Measurements from ENCODE around the gene B4GALNT1. TPM values are rescaled to one million over a fixed set of nuclear protein-coding genes. Genes with fewer than 3 reads are reported as not detected.
"Not testable (repeated sequence)": the region's sequence is repeated elsewhere in the genome, so short reads cannot be mapped to it uniquely, and the experiment has no call there.

B4GALNT1 gene
- polyA plus RNA-seq, 2 of the 4 experiments (the other 2 are of a cell fraction) = 25.7 to 35.1 TPM

DNA sequence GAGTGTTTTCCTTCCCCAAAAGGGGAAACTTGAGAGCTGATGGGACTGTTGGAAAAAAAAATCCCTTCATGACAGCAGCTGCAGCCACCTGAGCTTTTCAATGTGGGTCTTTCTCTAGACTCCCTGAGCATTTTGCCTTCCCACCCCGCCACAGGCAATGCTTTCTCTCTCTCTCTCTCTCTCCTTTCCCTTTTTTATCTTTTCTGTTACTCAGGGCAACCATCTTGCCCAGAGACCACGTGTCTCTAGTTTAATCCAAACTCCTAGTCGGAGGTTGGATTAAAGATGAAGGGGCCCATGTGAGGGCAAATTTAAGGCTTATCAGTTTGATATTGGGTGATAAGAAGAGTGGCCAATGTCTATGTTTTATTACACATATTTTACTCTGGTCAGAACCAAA lies 25.9 kb upstream of the B4GALNT1 start:
- FAIRE-seq = no peak
- Histone ChIP-seq H3K9me3 (peaks cover 21% of the 10 kb centered on the region; the same call in 2 of the 3 replicates), H3K4me3 (no peak overlapping the region), H3K4me1 (no peaks in the 10 kb centered on the region), H3K4me2 (no peak overlapping the region), H3K27ac (no peak overlapping the region)
- TF ChIP-seq RCOR1 (IDR thresholded peaks at IDR 0.05; ENCODE audit: low read depth, low read length) (no peak), KDM1A (IDR thresholded peaks at IDR 0.05; ENCODE audit: low read depth) (no peak)
- WGBS (ENCODE audit: missing lambda C conversion rate) = 27% methylated on average over 3 of the region's 3 CpGs
- CTCF ChIA-PET = interaction anchor here (1.4 to 3.2 kb wide), 2 partner anchors 25 to 28 kb away, joined by 3 to 13 read pairs; partner anchors contain the start of gene B4GALNT1
- POLR2A ChIA-PET = no interaction called here
- ATAC-seq = no peak
- DNase-seq (ENCODE audit: low read depth in 1 of 2, low spot score in 1 of 2) = no peak

DNA sequence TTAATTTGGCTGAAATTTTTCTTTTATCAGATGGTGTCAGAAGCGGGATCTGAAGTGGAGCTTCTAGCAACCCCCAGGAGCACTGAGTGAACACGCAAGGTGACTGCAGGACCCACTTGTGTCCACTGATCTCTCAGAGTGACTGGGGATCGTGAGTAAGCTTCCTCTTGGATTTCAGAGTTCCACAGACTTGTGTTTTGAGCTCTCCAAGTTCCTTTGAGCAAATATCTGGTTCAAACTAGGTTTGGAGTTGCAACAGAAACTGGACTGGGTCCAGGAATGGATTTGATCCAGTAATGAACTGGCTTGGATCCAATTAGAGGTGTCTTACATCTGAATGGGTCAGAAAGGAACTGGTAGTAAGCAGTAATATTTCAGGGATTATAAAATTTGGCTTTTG lies 24.7 kb upstream of the B4GALNT1 start:
- TF ChIP-seq MYC (IDR thresholded peaks at IDR 0.05; ENCODE audit: borderline replicate concordance, low read length) (no peak), KDM1A (IDR thresholded peaks at IDR 0.05; ENCODE audit: low read depth) (no peak), EHF (CRISPR knock-in tag; IDR thresholded peaks at IDR 0.05) (no peak)
- no peaks in the 10 kb centered on the region for H3K4me1 ChIP-seq
- POLR2A ChIA-PET = interaction anchor here (0.5 kb wide), 1 partner anchor 62 kb away, joined by 4 read pairs; no protein-coding TSS in a partner anchor
- FAIRE-seq (peak; percentile 51), ATAC-seq (no peak), DNase-seq (ENCODE audit: low read depth in 1 of 2, low spot score in 1 of 2) (no peak)
- CTCF ChIA-PET = interaction anchor here (0.8 to 1.8 kb wide), 6 partner anchors 25 to 75 kb away, joined by 3 to 5 read pairs (median 3); partner anchors contain the start of genes B4GALNT1 and OS9
- 13% methylated on average over 3 of the region's 3 CpGs for WGBS (ENCODE audit: missing lambda C conversion rate)
- no peak overlapping the region for H3K4me2 ChIP-seq
- H3K27ac ChIP-seq = no peak overlapping the region
- H3K9me3 ChIP-seq = peaks cover 21% of the 10 kb centered on the region; the same call in 2 of the 3 replicates
- H3K4me3 ChIP-seq = no peak overlapping the region

DNA sequence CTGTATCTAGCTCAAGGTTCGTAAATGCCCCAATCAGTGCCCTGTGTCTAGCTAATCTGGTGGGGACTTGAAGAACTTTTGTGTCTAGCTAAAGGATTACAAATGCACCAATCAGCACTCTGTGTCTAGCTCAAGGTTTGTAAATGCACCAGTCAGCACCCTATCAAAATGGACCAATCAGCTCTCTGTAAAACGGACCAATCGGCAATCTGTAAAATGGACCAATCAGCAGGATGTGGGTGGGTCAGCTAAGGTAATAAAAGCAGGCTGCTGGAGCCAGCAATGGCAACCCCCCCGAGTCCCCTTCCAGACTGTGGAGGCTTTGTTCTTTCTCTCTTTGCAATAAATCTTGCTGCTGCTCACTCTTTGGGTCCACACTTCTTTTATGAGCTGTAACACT lies 23.4 kb upstream of the B4GALNT1 start:
- CTCF ChIA-PET = interaction anchor here (0.6 to 1.7 kb wide), 6 partner anchors 14 to 76 kb away, joined by 3 to 5 read pairs (median 4); no protein-coding TSS in a partner anchor
- DNase-seq (ENCODE audit: low read depth in 1 of 2, low spot score in 1 of 2); H3K4me3 ChIP-seq; FAIRE-seq; H3K4me2 ChIP-seq; ATAC-seq; H3K4me1 ChIP-seq; POLR2A ChIA-PET; H3K27ac ChIP-seq: not testable (repeated sequence)
- 62% methylated on average over 4 of the region's 4 CpGs for WGBS (ENCODE audit: missing lambda C conversion rate)
- TF ChIP-seq MAFK (IDR thresholded peaks at IDR 0.05; ENCODE audit: partially characterized antibody) = peak; percentile 24
- peaks cover 13% of the 10 kb centered on the region; the same call in 1 of the 3 replicates for H3K9me3 ChIP-seq

DNA sequence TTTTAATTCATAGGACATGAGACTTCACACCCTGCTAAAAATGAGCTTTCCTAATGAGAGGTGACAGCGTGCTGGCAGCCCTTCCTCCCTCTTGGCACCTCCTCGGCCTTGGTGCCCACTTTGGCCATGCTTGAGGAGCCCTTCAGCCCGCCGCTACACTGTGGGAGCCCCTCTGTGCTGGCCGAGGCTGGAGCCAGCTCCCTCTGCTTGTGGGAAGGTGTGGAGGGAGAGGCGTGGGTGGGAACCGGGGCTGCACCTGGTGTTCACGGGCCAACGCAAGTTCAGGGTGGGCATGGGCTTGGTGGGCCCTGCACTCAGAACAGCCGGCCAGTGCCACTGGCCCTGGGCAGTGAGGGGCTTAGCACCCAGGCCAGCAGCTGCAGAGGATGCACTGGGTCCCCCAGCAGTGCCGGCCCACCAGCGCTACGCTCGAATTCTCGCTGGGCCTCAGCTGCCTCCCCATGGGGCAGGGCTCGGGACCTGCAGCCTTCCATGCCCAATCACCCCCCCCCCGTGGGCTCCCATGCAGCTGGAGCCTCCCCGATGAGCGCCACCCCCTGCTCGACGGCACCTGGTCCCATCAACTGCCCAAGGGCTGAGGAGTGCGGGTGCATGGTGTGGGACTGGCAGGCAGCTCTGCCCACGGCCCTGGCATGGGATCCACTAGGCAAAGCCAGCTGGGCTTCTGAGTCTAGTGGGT lies 22.7 kb upstream of the B4GALNT1 start:
- no peak for ATAC-seq
- no peak overlapping the region for H3K4me3 ChIP-seq
- no peak for FAIRE-seq
- TF ChIP-seq, protein P1, sequence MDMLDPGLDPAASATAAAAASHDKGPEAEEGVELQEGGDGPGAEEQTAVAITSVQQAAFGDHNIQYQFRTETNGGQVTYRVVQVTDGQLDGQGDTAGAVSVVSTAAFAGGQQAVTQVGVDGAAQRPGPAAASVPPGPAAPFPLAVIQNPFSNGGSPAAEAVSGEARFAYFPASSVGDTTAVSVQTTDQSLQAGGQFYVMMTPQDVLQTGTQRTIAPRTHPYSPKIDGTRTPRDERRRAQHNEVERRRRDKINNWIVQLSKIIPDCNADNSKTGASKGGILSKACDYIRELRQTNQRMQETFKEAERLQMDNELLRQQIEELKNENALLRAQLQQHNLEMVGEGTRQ (IDR thresholded peaks at IDR 0.05) = no peak
- TF ChIP-seq PHF8 (IDR thresholded peaks at IDR 0.05; ENCODE audit: borderline replicate concordance, low read depth) (no peak), EP300 (IDR thresholded peaks at IDR 0.05) (no peak), JUN (IDR thresholded peaks at IDR 0.05) (no peak), FOXS1 (CRISPR knock-in tag; IDR thresholded peaks at IDR 0.05) (no peak), NFE2L2 (conservative IDR thresholded peaks at IDR 0.05; ENCODE audit: low read length) (no peak), HDAC2 (IDR thresholded peaks at IDR 0.05) (no peak), JUNB (IDR thresholded peaks at IDR 0.05) (no peak), HEYL (CRISPR knock-in tag; IDR thresholded peaks at IDR 0.05) (no peak), RARB (CRISPR knock-in tag; IDR thresholded peaks at IDR 0.05) (no peak), ESRRA (IDR thresholded peaks at IDR 0.05; ENCODE audit: borderline replicate concordance, low read length) (no peak)
- TF ChIP-seq, protein P2, sequence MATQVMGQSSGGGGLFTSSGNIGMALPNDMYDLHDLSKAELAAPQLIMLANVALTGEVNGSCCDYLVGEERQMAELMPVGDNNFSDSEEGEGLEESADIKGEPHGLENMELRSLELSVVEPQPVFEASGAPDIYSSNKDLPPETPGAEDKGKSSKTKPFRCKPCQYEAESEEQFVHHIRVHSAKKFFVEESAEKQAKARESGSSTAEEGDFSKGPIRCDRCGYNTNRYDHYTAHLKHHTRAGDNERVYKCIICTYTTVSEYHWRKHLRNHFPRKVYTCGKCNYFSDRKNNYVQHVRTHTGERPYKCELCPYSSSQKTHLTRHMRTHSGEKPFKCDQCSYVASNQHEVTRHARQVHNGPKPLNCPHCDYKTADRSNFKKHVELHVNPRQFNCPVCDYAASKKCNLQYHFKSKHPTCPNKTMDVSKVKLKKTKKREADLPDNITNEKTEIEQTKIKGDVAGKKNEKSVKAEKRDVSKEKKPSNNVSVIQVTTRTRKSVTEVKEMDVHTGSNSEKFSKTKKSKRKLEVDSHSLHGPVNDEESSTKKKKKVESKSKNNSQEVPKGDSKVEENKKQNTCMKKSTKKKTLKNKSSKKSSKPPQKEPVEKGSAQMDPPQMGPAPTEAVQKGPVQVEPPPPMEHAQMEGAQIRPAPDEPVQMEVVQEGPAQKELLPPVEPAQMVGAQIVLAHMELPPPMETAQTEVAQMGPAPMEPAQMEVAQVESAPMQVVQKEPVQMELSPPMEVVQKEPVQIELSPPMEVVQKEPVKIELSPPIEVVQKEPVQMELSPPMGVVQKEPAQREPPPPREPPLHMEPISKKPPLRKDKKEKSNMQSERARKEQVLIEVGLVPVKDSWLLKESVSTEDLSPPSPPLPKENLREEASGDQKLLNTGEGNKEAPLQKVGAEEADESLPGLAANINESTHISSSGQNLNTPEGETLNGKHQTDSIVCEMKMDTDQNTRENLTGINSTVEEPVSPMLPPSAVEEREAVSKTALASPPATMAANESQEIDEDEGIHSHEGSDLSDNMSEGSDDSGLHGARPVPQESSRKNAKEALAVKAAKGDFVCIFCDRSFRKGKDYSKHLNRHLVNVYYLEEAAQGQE (IDR thresholded peaks at IDR 0.05) = no peak
- TF ChIP-seq, protein P3, sequence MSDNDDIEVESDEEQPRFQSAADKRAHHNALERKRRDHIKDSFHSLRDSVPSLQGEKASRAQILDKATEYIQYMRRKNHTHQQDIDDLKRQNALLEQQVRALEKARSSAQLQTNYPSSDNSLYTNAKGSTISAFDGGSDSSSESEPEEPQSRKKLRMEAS (IDR thresholded peaks at IDR 0.05) = no peak
- TF ChIP-seq, protein P4, sequence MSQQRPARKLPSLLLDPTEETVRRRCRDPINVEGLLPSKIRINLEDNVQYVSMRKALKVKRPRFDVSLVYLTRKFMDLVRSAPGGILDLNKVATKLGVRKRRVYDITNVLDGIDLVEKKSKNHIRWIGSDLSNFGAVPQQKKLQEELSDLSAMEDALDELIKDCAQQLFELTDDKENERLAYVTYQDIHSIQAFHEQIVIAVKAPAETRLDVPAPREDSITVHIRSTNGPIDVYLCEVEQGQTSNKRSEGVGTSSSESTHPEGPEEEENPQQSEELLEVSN (IDR thresholded peaks at IDR 0.05; ENCODE audit: borderline replicate concordance, low read depth) = no peak
- TF ChIP-seq, protein P5, sequence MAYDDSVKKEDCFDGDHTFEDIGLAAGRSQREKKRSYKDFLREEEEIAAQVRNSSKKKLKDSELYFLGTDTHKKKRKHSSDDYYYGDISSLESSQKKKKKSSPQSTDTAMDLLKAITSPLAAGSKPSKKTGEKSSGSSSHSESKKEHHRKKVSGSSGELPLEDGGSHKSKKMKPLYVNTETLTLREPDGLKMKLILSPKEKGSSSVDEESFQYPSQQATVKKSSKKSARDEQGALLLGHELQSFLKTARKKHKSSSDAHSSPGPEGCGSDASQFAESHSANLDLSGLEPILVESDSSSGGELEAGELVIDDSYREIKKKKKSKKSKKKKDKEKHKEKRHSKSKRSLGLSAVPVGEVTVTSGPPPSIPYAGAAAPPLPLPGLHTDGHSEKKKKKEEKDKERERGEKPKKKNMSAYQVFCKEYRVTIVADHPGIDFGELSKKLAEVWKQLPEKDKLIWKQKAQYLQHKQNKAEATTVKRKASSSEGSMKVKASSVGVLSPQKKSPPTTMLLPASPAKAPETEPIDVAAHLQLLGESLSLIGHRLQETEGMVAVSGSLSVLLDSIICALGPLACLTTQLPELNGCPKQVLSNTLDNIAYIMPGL (CRISPR knock-in tag; IDR thresholded peaks at IDR 0.05; ENCODE audit: borderline replicate concordance) = no peak
- POLR2A ChIA-PET = interaction anchor here (1.1 kb wide), 1 partner anchor 109 kb away, joined by 4 read pairs; no protein-coding TSS in a partner anchor
- 57% methylated on average over 21 of the region's 23 CpGs for WGBS (ENCODE audit: missing lambda C conversion rate)
- CTCF ChIA-PET = interaction anchor here (0.6 to 1.7 kb wide), 8 partner anchors 15 to 386 kb away, joined by 3 to 5 read pairs (median 4); partner anchors contain the start of gene B4GALNT1
- H3K9me3 ChIP-seq = peaks cover 10% of the 10 kb centered on the region; the same call in 1 of the 3 replicates
- DNase-seq (ENCODE audit: low read depth in 1 of 2, low spot score in 1 of 2) = no peak
- no peak overlapping the region for H3K4me2 ChIP-seq
- no peaks in the 10 kb centered on the region for H3K4me1 ChIP-seq
- no peak overlapping the region for H3K27ac ChIP-seq

Data from A549 (cell line).